Measurements from ENCODE around the gene NDUFB11. TPM values are rescaled to one million over a fixed set of nuclear protein-coding genes. Genes with fewer than 3 reads are reported as not detected.

NDUFB11 gene
- total RNA-seq, 4 donors from 2014 or later: 64.3 to 91.1 (median 71.4) TPM

DNA sequence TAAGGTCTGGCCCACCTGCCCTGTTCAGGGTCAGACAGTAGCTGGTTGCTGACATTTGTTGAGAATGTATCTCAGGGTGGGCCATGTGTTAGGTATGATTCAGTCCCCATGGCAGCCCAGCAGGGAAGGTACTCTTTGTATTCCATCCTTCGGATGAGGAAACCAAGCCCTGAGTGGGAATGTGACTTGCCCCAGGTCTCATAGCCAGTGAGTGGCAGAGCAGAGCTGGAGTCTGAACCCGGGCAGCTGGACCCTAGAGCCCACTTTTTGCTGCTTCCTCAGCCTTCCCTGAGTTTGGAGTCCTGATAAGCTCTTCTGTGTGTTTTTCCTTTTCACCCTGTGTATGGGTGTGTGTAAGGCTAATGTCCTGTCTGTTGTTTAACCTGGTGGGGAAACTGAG is 27.5 kb upstream of the NDUFB11 start:
- TF ChIP-seq, protein P1, sequence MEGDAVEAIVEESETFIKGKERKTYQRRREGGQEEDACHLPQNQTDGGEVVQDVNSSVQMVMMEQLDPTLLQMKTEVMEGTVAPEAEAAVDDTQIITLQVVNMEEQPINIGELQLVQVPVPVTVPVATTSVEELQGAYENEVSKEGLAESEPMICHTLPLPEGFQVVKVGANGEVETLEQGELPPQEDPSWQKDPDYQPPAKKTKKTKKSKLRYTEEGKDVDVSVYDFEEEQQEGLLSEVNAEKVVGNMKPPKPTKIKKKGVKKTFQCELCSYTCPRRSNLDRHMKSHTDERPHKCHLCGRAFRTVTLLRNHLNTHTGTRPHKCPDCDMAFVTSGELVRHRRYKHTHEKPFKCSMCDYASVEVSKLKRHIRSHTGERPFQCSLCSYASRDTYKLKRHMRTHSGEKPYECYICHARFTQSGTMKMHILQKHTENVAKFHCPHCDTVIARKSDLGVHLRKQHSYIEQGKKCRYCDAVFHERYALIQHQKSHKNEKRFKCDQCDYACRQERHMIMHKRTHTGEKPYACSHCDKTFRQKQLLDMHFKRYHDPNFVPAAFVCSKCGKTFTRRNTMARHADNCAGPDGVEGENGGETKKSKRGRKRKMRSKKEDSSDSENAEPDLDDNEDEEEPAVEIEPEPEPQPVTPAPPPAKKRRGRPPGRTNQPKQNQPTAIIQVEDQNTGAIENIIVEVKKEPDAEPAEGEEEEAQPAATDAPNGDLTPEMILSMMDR (IDR thresholded peaks at IDR 0.05): no peak
- no peak for TF ChIP-seq POLR2AphosphoS5 (IDR thresholded peaks at IDR 0.05)
- Histone ChIP-seq H3K9me3 (no peaks in the 10 kb centered on the region), H3K36me3 (no peaks in the 10 kb centered on the region), H3K4me1 (no peaks in the 10 kb centered on the region), H3K4me3 (no peak overlapping the region), H3K27me3 (no peaks in the 10 kb centered on the region), H3K27ac (no peak overlapping the region)
- 79% methylated on average over 2 of the region's 2 CpGs; no CpG with 5 or more reads in 1 of the 2 donors for WGBS, 2 donors (ENCODE audit: low coverage in 1 of 2)
- intact Hi-C loops (cut with DNase I; ENCODE audit: low total_unique reads) (no loop called here), in situ Hi-C loops (cut with MboI; ENCODE audit: low pct_ligation_motif_present in 1 of 4, low pct_unique_long_range_greater_than_20kb in 1 of 4, low sequenced_read_pairs in 3 of 4) (no loop called here)
- DNase-seq: no peak

DNA sequence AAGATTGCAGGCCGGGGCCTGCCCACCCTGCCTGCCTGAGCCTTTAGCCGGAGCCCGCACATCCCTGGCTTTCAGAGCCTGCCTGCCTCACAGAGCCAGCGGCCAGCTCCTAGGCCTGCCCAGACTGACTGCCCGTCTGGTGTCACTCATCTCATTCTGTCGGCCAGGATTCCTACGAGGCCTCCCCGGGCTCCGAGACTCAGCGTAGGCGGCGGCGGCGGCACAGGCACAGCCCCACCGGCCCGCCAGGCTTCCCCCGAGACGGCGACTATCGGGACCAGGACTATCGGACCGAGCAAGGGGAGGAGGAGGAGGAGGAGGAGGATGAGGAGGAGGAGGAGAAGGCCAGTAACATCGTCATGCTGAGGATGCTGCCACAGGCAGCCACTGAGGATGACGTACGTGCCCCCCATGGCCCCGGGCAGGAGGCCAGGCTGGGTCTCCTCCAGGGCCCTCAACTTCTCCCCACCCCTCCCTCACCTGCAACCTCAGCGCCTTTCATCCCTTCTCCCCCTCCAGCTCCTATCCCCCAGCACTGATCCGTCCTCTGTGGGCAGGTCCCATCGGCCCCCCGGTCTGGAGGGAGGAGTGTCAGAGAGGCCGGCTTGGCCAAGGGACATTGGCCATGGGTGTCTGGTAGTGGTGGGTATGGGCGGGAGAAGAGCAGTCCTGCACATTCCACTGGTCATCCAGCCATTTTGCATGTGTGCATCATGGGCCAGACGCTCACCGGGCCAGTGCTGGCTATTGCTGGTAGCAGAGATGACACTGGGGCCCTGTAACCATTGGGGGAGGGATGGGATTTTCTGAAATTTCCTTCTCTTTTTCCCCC is 26.6 kb upstream of the NDUFB11 start:
- Histone ChIP-seq H3K9me3 (no peaks in the 10 kb centered on the region), H3K36me3 (no peaks in the 10 kb centered on the region), H3K27ac (no peak overlapping the region), H3K27me3 (no peaks in the 10 kb centered on the region), H3K4me1 (no peaks in the 10 kb centered on the region), H3K4me3 (no peak overlapping the region)
- no peak for TF ChIP-seq EP300 (IDR thresholded peaks at IDR 0.05; ENCODE audit: low read depth)
- TF ChIP-seq, protein P1 (IDR thresholded peaks at IDR 0.05): no peak
- no peak for TF ChIP-seq POLR2AphosphoS5 (IDR thresholded peaks at IDR 0.05)
- TF ChIP-seq POLR2A (IDR thresholded peaks at IDR 0.05): no peak
- intact Hi-C loops (cut with DNase I; ENCODE audit: low total_unique reads): no loop called here
- no peak for DNase-seq
- in situ Hi-C loops (cut with MboI; ENCODE audit: low pct_ligation_motif_present in 1 of 4, low pct_unique_long_range_greater_than_20kb in 1 of 4, low sequenced_read_pairs in 3 of 4): no loop called here
- 89% methylated on average over 28 of the region's 34 CpGs; no CpG with 5 or more reads in 1 of the 2 donors for WGBS, 2 donors (ENCODE audit: low coverage in 1 of 2)

DNA sequence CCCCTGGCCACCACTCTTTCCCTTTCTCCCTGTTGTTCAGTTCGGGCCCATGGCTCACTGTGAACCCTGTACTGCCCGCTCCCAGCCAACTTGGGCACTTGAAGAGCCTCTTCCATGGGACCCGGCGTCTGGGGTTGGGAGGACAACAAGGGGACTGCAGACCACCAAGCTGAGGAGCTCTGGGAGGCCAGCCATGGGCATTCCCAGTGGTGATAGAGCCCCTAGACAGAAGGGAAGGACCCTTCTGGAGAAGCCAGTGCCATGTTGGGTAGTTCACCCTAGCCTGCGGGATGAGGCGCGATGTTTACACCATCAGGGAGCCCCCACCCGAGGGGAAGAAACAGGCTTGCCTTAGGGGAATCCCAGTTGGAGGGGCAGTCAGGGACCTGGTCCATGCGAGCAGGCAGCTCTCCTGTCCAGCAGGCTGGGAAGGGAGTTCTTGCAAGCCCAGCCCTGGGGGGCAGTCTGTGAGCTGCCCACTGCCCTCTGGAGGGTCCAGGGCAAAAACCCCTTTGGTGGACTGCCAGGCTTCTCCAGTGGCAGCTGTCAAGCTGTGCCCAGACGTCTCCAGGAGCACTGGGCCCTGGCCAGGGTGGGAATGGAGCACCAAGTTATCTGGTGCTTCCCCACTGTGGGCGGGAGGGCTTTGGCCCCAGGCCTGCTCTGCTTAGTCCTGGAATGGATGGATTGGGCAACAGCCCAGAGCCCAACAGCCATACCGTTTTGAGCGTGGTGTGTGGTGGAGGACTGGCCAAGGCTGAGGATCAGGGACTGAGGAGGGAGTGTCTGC is 25.4 kb upstream of the NDUFB11 start:
- no peaks in the 10 kb centered on the region for H3K27me3 ChIP-seq
- H3K27ac ChIP-seq: no peak overlapping the region
- intact Hi-C loops (cut with DNase I; ENCODE audit: low total_unique reads): no loop called here
- in situ Hi-C loops (cut with MboI; ENCODE audit: low pct_ligation_motif_present in 1 of 4, low pct_unique_long_range_greater_than_20kb in 1 of 4, low sequenced_read_pairs in 3 of 4): no loop called here
- no peaks in the 10 kb centered on the region for H3K4me1 ChIP-seq
- 68% methylated on average over 13 of the region's 13 CpGs; no CpG with 5 or more reads in 1 of the 2 donors for WGBS, 2 donors (ENCODE audit: low coverage in 1 of 2)
- TF ChIP-seq, protein P1 (IDR thresholded peaks at IDR 0.05): no peak
- TF ChIP-seq POLR2A (IDR thresholded peaks at IDR 0.05): no peak
- TF ChIP-seq POLR2AphosphoS5 (IDR thresholded peaks at IDR 0.05): no peak
- TF ChIP-seq EP300 (IDR thresholded peaks at IDR 0.05; ENCODE audit: low read depth): no peak
- DNase-seq: no peak
- H3K36me3 ChIP-seq: no peaks in the 10 kb centered on the region
- H3K4me3 ChIP-seq: no peak overlapping the region
- no peaks in the 10 kb centered on the region for H3K9me3 ChIP-seq

DNA sequence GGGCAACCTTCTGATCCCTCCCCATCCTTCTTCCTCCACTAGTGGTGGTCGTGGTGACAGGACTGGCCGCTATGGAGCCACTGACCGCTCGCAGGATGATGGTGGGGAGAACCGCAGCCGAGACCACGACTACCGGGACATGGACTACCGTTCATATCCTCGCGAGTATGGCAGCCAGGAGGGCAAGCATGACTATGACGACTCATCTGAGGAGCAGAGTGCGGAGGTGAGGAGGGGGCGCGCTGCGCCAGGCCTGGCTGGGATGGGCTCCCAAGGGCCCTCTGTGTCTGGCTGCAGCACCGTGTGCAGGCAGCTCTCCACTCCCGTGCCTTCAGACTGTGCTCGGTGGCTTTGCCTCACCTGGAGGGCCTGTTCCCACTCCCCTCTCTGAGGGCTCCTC is 24.8 kb upstream of the NDUFB11 start:
- Histone ChIP-seq H3K27me3 (no peaks in the 10 kb centered on the region), H3K36me3 (no peaks in the 10 kb centered on the region), H3K9me3 (no peaks in the 10 kb centered on the region), H3K4me3 (no peak overlapping the region), H3K4me1 (no peaks in the 10 kb centered on the region), H3K27ac (no peak overlapping the region)
- DNase-seq: no peak
- WGBS, 2 donors (ENCODE audit: low coverage in 1 of 2): 93% methylated on average over 19 of the region's 19 CpGs; no CpG with 5 or more reads in 1 of the 2 donors
- in situ Hi-C loops (cut with MboI; ENCODE audit: low pct_ligation_motif_present in 1 of 4, low pct_unique_long_range_greater_than_20kb in 1 of 4, low sequenced_read_pairs in 3 of 4): no loop called here
- TF ChIP-seq, protein P1 (IDR thresholded peaks at IDR 0.05): no peak
- no peak for TF ChIP-seq POLR2A (IDR thresholded peaks at IDR 0.05)
- no peak for TF ChIP-seq EP300 (IDR thresholded peaks at IDR 0.05; ENCODE audit: low read depth)
- no peak for TF ChIP-seq POLR2AphosphoS5 (IDR thresholded peaks at IDR 0.05)
- intact Hi-C loops (cut with DNase I; ENCODE audit: low total_unique reads): no loop called here

All from transverse colon (tissue), 4 donors.